Neural crest cell (in vitro differentiated cells): ENCODE data around the gene SFI1. TPM values are rescaled to one million over a fixed set of nuclear protein-coding genes. Genes with fewer than 3 reads are reported as not detected.

Experiments used
- DNase-seq: peaks from one replicate; pipeline ENCODE4 v3.0.0; 2021; ENCODE audit warnings: low read depth, mixed read lengths, low spot score
- H3K27ac Mint-ChIP-seq: one replicate; pipeline ENCODE4 v1.8.0; 2021; ENCODE audit warnings: mild to moderate bottlenecking, mixed read lengths; ENCODE audit not compliant: unreplicated experiment
- H3K27me3 Mint-ChIP-seq: 2 replicates; pipeline ENCODE4 v1.8.0; 2021; ENCODE audit warnings: low read depth, mild to moderate bottlenecking, mixed read lengths
- H3K36me3 Mint-ChIP-seq: 2 replicates; pipeline ENCODE4 v1.8.0; 2021; ENCODE audit warnings: low read depth, mild to moderate bottlenecking, mixed read lengths
- H3K4me1 Mint-ChIP-seq: 2 replicates; pipeline ENCODE4 v1.8.0; 2021; ENCODE audit warnings: mixed read lengths
- H3K4me3 Mint-ChIP-seq: one replicate; pipeline ENCODE4 v1.8.0; 2021; ENCODE audit warnings: mild to moderate bottlenecking, mixed read lengths
- H3K9me3 Mint-ChIP-seq: 2 replicates; pipeline ENCODE4 v1.8.0; 2021; ENCODE audit warnings: mixed read lengths
- CTCF ChIP-seq: fragments of 200-600 bp; sonication (generic); conservative IDR thresholded peaks from 2 replicates; pipeline ENCODE4 v1.5.0; 2021; ENCODE audit warnings: antibody characterized with exemption, mild to moderate bottlenecking
- total RNA-seq: library from RNA; stranded (reverse); gene quantifications from 2 replicates; pipeline ENCODE4 v1.2.1, GENCODE V29; 2021

SFI1 gene
- total RNA-seq, 1 donor from 2014 or later = 67.3 TPM

GRCh38 chr22:31449506-31449905, 46.8 kb upstream of the SFI1 start:
- DNase-seq = no peak
- Mint-ChIP-seq H3K4me1 (no peaks in the 10 kb centered on the region), H3K27ac (no peak overlapping the region), H3K27me3 (no peaks in the 10 kb centered on the region), H3K9me3 (no peaks in the 10 kb centered on the region), H3K36me3 (peaks cover 13% of the 10 kb centered on the region), H3K4me3 (no peak overlapping the region)
- TF ChIP-seq CTCF = no peak

- no peaks in the 10 kb centered on the region for H3K4me1 Mint-ChIP-seq
- no peaks in the 10 kb centered on the region for H3K27me3 Mint-ChIP-seq
- no peak for DNase-seq
- no peak overlapping the region for H3K4me3 Mint-ChIP-seq
- H3K36me3 Mint-ChIP-seq = peaks cover 6% of the 10 kb centered on the region
- peak; percentile 62 for TF ChIP-seq CTCF
- H3K27ac Mint-ChIP-seq = no peak overlapping the region
- H3K9me3 Mint-ChIP-seq = no peaks in the 10 kb centered on the region
Measured at GRCh38 chr22:31451709-31452571, 44.4 kb upstream of the SFI1 start.

DNA sequence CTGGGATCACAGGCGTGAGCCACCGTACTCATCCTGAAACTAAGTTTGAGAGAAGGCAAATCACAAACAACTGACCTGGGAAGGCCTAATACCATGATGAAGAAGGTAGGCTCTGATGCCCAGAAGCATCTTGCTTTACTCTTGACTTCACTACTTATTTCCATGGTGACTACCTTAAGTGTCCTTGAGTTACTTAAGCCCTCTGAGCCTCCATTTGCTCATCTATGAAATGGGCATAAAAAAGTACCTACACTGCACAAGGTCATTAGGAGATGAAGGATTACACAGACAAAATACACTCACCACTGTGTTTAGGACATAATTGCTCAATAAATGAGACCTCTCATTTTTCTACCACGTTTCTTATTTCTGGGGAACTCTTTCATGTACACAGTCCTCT, 34.6 kb upstream of the SFI1 start:
- Mint-ChIP-seq H3K4me3 (no peak overlapping the region), H3K9me3 (no peaks in the 10 kb centered on the region), H3K27me3 (no peaks in the 10 kb centered on the region), H3K36me3 (peaks cover 30% of the 10 kb centered on the region), H3K4me1 (no peaks in the 10 kb centered on the region), H3K27ac (no peak overlapping the region)
- no peak for TF ChIP-seq CTCF
- no peak for DNase-seq

DNA sequence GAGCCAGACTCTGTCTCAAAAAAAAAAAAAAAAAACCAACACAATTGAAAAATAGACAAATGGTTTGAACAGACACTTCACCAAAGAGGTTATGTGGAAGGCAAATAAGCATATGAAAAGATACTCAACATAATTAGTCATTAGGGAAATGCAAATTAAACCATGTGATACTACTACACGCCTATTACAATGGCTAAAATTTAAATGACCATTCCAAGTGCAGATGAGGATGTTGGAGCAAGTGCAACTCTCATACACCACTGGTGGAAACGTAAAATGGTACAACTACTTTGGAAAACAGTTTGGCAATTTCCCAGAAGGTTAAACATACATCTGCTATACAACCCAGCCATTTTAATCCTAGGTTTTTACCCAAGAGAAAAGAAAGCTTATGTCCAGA, 31.0 kb upstream of the SFI1 start:
- H3K9me3 Mint-ChIP-seq = no peaks in the 10 kb centered on the region
- no peaks in the 10 kb centered on the region for H3K27me3 Mint-ChIP-seq
- H3K36me3 Mint-ChIP-seq = peaks cover 27% of the 10 kb centered on the region
- H3K4me1 Mint-ChIP-seq = no peaks in the 10 kb centered on the region
- DNase-seq = no peak
- TF ChIP-seq CTCF = no peak
- no peak overlapping the region for H3K27ac Mint-ChIP-seq
- no peak overlapping the region for H3K4me3 Mint-ChIP-seq

DNA sequence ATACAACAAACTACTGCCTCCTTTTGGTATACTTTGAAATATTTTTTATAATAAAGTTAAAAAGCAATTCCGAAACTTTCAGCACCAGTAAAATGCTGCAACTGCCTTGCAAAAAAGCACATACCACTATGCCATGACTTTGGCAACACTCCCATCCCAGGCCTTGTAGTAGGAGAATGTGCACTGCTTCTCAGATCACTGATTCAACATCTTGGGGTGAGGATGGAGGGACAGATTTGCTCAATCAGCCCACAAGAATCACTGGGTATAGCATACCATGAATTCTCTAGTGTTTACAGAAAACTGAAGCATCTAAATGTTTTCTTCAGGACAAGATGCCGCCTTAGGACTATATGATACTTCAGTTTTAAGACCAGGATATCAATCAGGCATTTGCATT, 21.6 kb upstream of the SFI1 start:
- H3K36me3 Mint-ChIP-seq = peaks cover 6% of the 10 kb centered on the region
- no peak for DNase-seq
- no peaks in the 10 kb centered on the region for H3K4me1 Mint-ChIP-seq
- H3K27ac Mint-ChIP-seq = no peak overlapping the region
- no peak overlapping the region for H3K4me3 Mint-ChIP-seq
- H3K27me3 Mint-ChIP-seq = no peaks in the 10 kb centered on the region
- H3K9me3 Mint-ChIP-seq = no peaks in the 10 kb centered on the region
- no peak for TF ChIP-seq CTCF
